A549 (cell line): ENCODE results near the gene NAP1L4.

ENCODE experiments used
- CTCF ChIP-seq: fragments of >200 bp; sonication (Bioruptor Twin); formaldehyde crosslinking; IDR thresholded peaks from 3 replicates; pipeline ENCODE4 v1.5.1; 2016
- POLR2A ChIP-seq: IDR thresholded peaks from 2 replicates; pipeline ENCODE4 v1.6.1; 2012; ENCODE audit warnings: mild to moderate bottlenecking, low read length
- USF2 ChIP-seq: fragments of 450-650 bp; IDR thresholded peaks from 2 replicates; pipeline ENCODE4 v1.6.1; 2014; ENCODE audit warnings: antibody characterized with exemption

GRCh38 chr11:2995031-2995561 is 3.0 kb upstream of the NAP1L4 start:
- TF ChIP-seq CTCF (no peak), POLR2A (no peak), USF2 (no peak)
